GM21723 (cell line): ENCODE results near the gene QRICH1.
A peak's percentile ranks its signal among the peaks of the same experiment; 100 is the strongest.

ENCODE experiments used
- ATAC-seq: cut with Tn5 transposase; IDR thresholded peaks from one replicate; pipeline ENCODE4 v1.9.1; 2021; ENCODE audit warnings: mild to moderate bottlenecking, moderate library complexity; ENCODE audit not compliant: unreplicated experiment

The QRICH1 gene

DNA sequence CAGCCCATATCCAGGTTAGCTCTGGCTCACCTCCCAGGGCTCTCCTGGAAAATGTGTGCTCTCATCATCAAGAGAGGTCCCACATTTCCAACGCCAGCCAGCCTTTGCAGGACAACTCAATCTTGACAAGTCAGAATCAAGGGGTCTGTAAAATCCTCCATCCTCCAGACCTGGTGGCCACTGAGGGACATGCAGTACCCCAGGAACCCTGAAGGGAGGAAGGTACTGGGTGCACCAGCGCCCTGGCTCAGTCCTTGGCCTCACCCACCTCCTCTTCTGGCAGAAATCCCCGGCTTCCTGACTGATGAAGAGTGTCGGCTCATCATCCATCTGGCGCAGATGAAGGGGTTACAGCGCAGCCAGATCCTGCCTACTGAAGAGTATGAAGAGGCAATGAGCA, 92.7 kb downstream of the QRICH1 start:
- no peak for ATAC-seq

DNA sequence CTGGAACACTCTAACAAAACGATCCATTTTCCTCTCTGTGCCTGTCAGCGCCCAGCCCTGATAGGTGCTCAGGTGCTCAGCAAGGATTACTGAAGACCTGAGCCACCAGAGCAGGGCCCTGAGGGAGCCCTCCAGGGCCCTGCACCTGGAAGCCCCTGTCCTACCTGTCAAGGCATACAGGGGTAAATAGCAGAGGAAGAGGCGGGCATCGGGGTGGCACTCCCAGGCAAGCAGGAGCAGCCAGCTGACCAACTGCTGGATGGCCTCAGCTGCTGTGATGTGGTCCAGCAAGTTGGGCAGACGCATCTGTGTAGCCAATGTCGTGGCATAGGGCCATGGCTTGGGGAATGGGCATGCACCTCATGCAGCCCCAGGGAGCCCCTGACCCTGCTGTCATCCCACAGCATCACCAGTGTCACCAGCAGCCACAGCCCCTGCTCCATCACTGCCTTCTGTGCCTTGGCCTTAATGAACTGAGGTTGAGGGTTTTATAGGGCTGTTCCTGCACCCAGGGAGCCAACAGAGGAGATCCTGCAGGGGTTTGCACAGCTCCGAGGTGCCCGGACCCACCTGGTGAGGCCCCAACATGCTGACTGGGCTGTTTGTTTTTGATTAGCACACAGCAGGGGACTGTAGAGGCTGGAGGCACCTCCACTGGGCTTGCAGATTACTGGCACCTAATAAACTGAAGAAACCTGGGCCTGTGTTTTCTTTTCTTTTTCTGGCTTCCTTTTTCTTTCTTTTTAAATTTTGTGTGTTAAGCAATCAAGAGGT, 94.6 kb downstream of the QRICH1 start:
- no peak for ATAC-seq

GRCh38 chr3:48997714-48998637, 95.9 kb downstream of the QRICH1 start:
- no peak for ATAC-seq

- ATAC-seq: no peak
These were observed 96.7 kb downstream of the QRICH1 start for GRCh38 chr3:48997102-48997635.

DNA sequence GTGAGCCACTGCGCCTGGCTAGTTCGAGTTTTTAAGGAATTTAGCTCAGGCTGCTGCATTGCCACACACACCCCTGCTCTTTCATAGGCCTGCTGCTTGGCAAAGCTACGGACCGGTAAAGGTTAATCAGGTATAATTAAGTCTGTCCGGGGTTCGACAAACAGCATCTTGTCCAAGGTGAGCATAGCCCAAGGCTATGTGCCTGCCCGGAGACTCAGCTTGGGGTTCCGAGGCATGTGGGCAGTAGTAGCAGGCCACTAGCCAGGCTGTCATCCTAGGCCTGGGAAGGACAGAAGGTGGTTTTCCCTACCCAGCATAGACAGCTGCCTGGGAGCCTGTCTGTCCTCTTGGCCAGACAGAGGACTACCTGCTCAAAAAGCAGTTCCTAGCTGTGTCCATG, 97.2 kb downstream of the QRICH1 start:
- ATAC-seq: no peak

DNA sequence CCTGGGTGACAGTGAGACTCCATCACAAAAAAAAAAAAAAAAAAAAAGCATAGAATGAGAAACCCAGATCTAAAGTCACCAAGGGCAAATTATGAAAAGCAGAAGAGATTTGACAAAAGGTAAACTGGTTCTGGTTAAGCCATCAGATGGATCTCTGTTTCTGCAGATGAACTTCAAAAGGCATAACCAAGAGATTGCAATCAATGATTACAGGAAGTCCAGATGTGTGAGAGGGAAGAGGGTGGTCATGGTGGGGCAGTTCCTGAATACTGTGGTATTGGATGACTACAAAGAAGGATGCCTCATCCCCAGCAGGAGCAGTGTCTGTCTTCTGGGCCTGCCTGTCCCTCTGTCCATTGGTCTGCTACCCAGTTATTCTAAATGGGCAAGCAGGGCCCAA, 100.0 kb downstream of the QRICH1 start:
- ATAC-seq: no peak

GRCh38 chr3:48991851-48992545, 101.9 kb downstream of the QRICH1 start:
- ATAC-seq: no peak

- peak; percentile 20 for ATAC-seq
These were observed 103.0 kb downstream of the QRICH1 start for GRCh38 chr3:48990636-48991469.

GRCh38 chr3:48989796-48990635, 103.9 kb downstream of the QRICH1 start, which contains the start of gene P4HTM:
TSS of gene P4HTM (plus strand) at chr3:48990241. CDS start at chr3:48990257, 16 bp downstream.
- ATAC-seq: peak; percentile 56

- no peak for ATAC-seq
These were observed 104.6 kb downstream of the QRICH1 start for GRCh38 chr3:48989126-48989795.

DNA sequence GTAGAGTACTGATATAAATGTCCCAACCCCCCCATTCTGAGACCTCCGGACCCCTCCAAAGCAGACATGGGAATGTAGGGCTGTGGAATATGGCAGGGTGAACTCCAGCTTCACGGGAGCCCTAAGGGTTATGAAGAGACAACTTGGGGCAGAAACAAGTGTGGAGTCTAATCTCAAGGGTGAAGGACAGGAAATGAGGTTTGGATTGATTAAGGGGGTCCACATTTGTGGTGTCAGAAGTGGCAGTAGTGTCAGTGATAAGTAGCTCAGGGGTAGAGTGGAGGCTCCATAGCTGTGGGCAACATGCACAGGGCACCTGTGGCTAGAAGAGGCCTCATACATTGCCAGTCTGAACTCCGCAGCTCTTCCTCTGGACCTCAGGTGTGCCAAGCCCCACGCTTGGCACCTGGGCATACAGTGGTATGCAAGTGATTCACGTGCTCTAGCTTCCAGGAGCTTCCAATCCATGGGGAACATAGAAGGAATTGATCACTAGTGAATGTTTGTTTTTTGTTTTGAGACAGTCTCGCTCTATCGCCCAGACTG, 108.0 kb downstream of the QRICH1 start:
- no peak for ATAC-seq

DNA sequence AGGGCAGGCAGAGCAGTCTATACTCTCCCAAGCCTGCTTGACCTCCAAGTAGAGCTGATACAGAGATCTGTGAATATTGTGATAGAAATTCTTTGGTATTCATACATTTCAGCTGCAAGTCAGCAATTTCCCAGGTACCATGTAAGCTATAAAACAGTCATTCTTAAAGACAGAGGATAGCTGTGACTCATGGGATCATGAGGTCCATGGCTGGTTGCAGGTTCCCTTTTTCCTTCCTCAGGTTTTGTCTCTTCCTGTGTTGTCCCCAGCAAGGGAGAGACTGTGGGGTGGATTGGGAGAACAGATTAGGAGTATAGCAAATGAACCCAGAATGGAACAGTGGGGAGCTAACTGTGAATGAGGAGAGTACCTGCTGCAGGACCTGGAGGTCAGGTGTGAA, 109.2 kb downstream of the QRICH1 start:
- no peak for ATAC-seq

DNA sequence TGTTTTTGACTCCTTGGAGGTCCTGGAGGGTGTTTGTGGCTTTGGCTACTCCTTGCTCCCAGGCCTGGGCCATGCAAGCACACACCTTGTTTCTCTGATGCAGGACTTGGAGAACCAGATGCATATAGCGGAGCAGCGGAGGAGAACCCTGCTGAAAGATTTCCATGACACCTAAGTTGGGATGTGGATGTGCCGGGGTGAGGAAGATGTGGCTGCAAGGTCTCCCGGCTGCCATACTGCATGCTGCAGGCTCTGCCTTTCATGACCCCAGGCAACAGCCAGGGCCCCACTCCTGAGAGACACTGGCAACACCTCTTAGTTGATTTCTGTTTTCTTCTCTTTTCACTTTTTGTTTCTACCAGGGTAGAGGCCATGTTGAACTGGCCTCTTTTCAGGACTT, 110.8 kb downstream of the QRICH1 start:
- no peak for ATAC-seq

DNA sequence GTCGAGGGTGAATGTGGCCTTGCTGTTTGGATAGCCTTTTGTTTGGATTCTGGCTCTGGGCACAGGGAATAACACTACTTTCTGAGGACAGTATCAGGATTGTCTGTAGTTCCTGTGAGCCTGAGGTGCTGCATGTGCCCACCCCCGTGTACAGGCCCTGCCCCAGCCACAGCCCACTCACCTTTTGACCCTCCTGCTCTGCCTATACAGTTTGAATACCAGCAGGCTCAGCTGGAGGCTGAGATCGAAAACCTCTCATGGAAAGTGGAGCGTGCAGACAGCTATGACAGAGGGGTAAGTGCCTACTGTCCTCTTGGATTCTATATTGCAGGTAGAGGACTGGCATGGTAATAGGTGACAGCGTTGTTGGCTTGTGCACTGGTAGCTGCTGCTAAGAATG, 111.2 kb downstream of the QRICH1 start:
- ATAC-seq: no peak

- no peak for ATAC-seq
These were observed 111.9 kb downstream of the QRICH1 start for GRCh38 chr3:48982016-48982415.

- ATAC-seq: no peak
These were observed 113.6 kb downstream of the QRICH1 start for GRCh38 chr3:48980295-48980694.
